Measurements from ENCODE around the gene STAB2.

DNA sequence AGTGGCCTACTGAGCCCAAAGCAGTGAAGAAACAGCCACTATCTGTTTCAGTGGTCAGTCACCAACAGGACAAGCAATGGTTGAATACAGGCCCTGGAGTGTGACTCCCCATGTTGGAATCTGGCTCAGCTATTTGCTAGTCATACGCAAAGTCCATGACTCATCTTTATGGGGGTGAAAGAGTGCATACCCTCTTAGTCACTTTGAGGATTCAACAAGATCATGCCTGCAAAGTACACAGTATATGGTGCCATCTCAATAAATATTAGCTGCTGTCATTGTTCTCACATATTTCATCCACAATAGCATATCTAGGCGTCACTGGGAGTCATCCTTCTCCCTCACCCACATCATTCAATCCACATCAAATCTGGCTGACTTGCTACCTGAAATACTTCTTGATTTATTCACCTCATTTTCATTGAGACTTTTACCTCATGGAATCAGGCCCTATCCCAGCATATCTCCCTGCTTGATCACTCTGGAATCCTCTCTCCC, 26.4 kb upstream of the STAB2 start:
- TF ChIP-seq, protein P1, sequence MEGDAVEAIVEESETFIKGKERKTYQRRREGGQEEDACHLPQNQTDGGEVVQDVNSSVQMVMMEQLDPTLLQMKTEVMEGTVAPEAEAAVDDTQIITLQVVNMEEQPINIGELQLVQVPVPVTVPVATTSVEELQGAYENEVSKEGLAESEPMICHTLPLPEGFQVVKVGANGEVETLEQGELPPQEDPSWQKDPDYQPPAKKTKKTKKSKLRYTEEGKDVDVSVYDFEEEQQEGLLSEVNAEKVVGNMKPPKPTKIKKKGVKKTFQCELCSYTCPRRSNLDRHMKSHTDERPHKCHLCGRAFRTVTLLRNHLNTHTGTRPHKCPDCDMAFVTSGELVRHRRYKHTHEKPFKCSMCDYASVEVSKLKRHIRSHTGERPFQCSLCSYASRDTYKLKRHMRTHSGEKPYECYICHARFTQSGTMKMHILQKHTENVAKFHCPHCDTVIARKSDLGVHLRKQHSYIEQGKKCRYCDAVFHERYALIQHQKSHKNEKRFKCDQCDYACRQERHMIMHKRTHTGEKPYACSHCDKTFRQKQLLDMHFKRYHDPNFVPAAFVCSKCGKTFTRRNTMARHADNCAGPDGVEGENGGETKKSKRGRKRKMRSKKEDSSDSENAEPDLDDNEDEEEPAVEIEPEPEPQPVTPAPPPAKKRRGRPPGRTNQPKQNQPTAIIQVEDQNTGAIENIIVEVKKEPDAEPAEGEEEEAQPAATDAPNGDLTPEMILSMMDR (conservative IDR thresholded peaks at IDR 0.05; ENCODE audit: low read depth, low read length) = no peak
- TF ChIP-seq MAZ (IDR thresholded peaks at IDR 0.05; ENCODE audit: borderline replicate concordance, low read depth, low read length) (0 out of 2 replicates have a peak, but pooled peaks have one; percentile 14), POLR2A (IDR thresholded peaks at IDR 0.05; ENCODE audit: low read depth, low read length) (no peak), BHLHE40 (IDR thresholded peaks at IDR 0.05; ENCODE audit: low read depth, low read length) (peak; percentile 79)
- TF ChIP-seq, protein P2, sequence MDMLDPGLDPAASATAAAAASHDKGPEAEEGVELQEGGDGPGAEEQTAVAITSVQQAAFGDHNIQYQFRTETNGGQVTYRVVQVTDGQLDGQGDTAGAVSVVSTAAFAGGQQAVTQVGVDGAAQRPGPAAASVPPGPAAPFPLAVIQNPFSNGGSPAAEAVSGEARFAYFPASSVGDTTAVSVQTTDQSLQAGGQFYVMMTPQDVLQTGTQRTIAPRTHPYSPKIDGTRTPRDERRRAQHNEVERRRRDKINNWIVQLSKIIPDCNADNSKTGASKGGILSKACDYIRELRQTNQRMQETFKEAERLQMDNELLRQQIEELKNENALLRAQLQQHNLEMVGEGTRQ (IDR thresholded peaks at IDR 0.05; ENCODE audit: low read depth, low read length) = no peak
